IMR-90 (cell line): ENCODE data around the gene MSI2.

Source experiments
- CEBPB ChIP-seq: IDR thresholded peaks from 2 replicates; pipeline ENCODE4 v1.6.1; 2012; ENCODE audit warnings: low read depth, low read length, improper control_type of control experiment
- CHD1 ChIP-seq: IDR thresholded peaks from 2 replicates; pipeline ENCODE4 v1.6.1; 2012; ENCODE audit warnings: low read depth, low read length, improper control_type of control experiment
- RAD21 ChIP-seq: IDR thresholded peaks from 2 replicates; pipeline ENCODE4 v1.6.1; 2012; ENCODE audit warnings: low read length, improper control_type of control experiment
- RCOR1 ChIP-seq: IDR thresholded peaks from 2 replicates; pipeline ENCODE4 v1.6.1; 2012; ENCODE audit warnings: mild to moderate bottlenecking, low read length, improper control_type of control experiment; ENCODE audit not compliant: insufficient replicate concordance
- SMC3 ChIP-seq: fragments of 150-350 bp; IDR thresholded peaks from 2 replicates; pipeline ENCODE4 v1.6.1; 2016; ENCODE audit warnings: low read depth, mild to moderate bottlenecking, antibody characterized with exemption, low read length, moderate library complexity
- USF2 ChIP-seq: fragments of 150-350 bp; IDR thresholded peaks from 2 replicates; pipeline ENCODE4 v1.6.1; 2017; ENCODE audit warnings: mild to moderate bottlenecking, antibody characterized with exemption, low read length, low read depth
- TF ChIP-seq, protein P1 (sequence below): conservative IDR thresholded peaks from 2 replicates; pipeline ENCODE4 v1.5.1; 2012; ENCODE audit warnings: mild to moderate bottlenecking, low read depth, low read length, improper control_type of control experiment

- no peak for TF ChIP-seq RAD21
- TF ChIP-seq, protein P1, sequence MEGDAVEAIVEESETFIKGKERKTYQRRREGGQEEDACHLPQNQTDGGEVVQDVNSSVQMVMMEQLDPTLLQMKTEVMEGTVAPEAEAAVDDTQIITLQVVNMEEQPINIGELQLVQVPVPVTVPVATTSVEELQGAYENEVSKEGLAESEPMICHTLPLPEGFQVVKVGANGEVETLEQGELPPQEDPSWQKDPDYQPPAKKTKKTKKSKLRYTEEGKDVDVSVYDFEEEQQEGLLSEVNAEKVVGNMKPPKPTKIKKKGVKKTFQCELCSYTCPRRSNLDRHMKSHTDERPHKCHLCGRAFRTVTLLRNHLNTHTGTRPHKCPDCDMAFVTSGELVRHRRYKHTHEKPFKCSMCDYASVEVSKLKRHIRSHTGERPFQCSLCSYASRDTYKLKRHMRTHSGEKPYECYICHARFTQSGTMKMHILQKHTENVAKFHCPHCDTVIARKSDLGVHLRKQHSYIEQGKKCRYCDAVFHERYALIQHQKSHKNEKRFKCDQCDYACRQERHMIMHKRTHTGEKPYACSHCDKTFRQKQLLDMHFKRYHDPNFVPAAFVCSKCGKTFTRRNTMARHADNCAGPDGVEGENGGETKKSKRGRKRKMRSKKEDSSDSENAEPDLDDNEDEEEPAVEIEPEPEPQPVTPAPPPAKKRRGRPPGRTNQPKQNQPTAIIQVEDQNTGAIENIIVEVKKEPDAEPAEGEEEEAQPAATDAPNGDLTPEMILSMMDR: no peak
- TF ChIP-seq CEBPB: no peak
- TF ChIP-seq RCOR1: no peak
- TF ChIP-seq SMC3: no peak
- TF ChIP-seq CHD1: no peak
- no peak for TF ChIP-seq USF2
Observed at GRCh38 chr17:57650548-57650947, 394.2 kb downstream of the MSI2 start.
